GM21515 (cell line): ENCODE data around the gene LHX8.
"Not testable (repeated sequence)": the region's sequence is repeated elsewhere in the genome, so short reads cannot be mapped to it uniquely, and the experiment has no call there.

Experiments used
- ATAC-seq: cut with Tn5 transposase; IDR thresholded peaks from one replicate; pipeline ENCODE4 v1.9.1; 2021; ENCODE audit not compliant: unreplicated experiment

Gene LHX8

GRCh38 chr1:75133750-75134646 lies at the start of gene LHX8:
TSS of gene LHX8 (plus strand) at chr1:75134388. CDS start at chr1:75136615, 2,227 bp downstream.
- ATAC-seq = no peak

- ATAC-seq = no peak
Measured at GRCh38 chr1:75085931-75086330, 48.3 kb upstream of the LHX8 start.

GRCh38 chr1:75087278-75087677 lies 46.9 kb upstream of the LHX8 start:
- no peak for ATAC-seq

- ATAC-seq = no peak
Measured at GRCh38 chr1:75092141-75092540, 42.0 kb upstream of the LHX8 start.

- ATAC-seq = no peak
Measured at GRCh38 chr1:75097654-75098053, 36.5 kb upstream of the LHX8 start.

- ATAC-seq = no peak
Measured at GRCh38 chr1:75099581-75099980, 34.6 kb upstream of the LHX8 start.

GRCh38 chr1:75100481-75101092 lies 33.6 kb upstream of the LHX8 start:
- no peak for ATAC-seq

GRCh38 chr1:75112362-75112951 lies 21.7 kb upstream of the LHX8 start:
- ATAC-seq = not testable (repeated sequence)

- no peak for ATAC-seq
Measured at GRCh38 chr1:75115654-75116053, 18.5 kb upstream of the LHX8 start.

GRCh38 chr1:75123756-75124155 lies 10.4 kb upstream of the LHX8 start:
- ATAC-seq = no peak

- ATAC-seq = no peak
Measured at GRCh38 chr1:75124510-75124909, 9.7 kb upstream of the LHX8 start.

GRCh38 chr1:75125161-75125726 lies 8.9 kb upstream of the LHX8 start:
- no peak for ATAC-seq

GRCh38 chr1:75126611-75127101 lies 7.5 kb upstream of the LHX8 start:
- no peak for ATAC-seq

GRCh38 chr1:75127916-75128717 lies 6.1 kb upstream of the LHX8 start:
- no peak for ATAC-seq

- ATAC-seq = no peak
Measured at GRCh38 chr1:75129660-75129982, 4.6 kb upstream of the LHX8 start.

- ATAC-seq = no peak
Measured at GRCh38 chr1:75129983-75130789, 4.0 kb upstream of the LHX8 start.

GRCh38 chr1:75130865-75131564 lies 3.2 kb upstream of the LHX8 start:
- ATAC-seq = no peak

GRCh38 chr1:75131565-75132241 lies 2.5 kb upstream of the LHX8 start:
- ATAC-seq = no peak
